Cardiac muscle cell (in vitro differentiated cells and primary cell): Measurements from ENCODE around the gene IQSEC3. TPM values are rescaled to one million over a fixed set of nuclear protein-coding genes. Genes with fewer than 3 reads are reported as not detected.

Experiments
- DNase-seq, 2 donors: peaks; one replicate each; pipeline versions ENCODE4 v3.0.0 to v3.0.0-alpha.2; 2010 to 2017; ENCODE audit warnings: low read depth in 1 of 2, low spot score in 1 of 2
- H3K27ac ChIP-seq: fragments of 200-600 bp; sonication (generic); 2 replicates; pipeline ENCODE4 v1.5.1; 2016
- H3K27me3 ChIP-seq: fragments of 200-600 bp; sonication (generic); 2 replicates; pipeline ENCODE4 v1.6.0; 2016; ENCODE audit warnings: control low read depth
- H3K36me3 ChIP-seq: fragments of 200-600 bp; sonication (generic); 2 replicates; pipeline ENCODE4 v1.5.1; 2016; ENCODE audit warnings: control low read depth
- H3K4me1 ChIP-seq: fragments of 200-600 bp; sonication (generic); 2 replicates; pipeline ENCODE4 v1.8.1; 2017; ENCODE audit warnings: low read depth, mild to moderate bottlenecking, mixed run types
- H3K4me3 ChIP-seq: fragments of 200-600 bp; sonication (generic); 2 replicates; pipeline ENCODE4 v1.5.1; 2016; ENCODE audit warnings: mild to moderate bottlenecking
- H3K9me3 ChIP-seq: fragments of 200-600 bp; sonication (generic); 2 replicates; pipeline ENCODE4 v1.5.1; 2017; ENCODE audit warnings: low read depth, mild to moderate bottlenecking, control low read depth
- polyA plus RNA-seq: library from polyadenylated mRNA; unstranded; fragments of >200 nt; fragmentation: Nextera tagmentation; extraction: Ambion mirVana; gene quantifications from 2 replicates; pipeline ENCODE4 v1.2.1, GENCODE V29; 2016
- total RNA-seq: library from RNA; depleted of rRNA; stranded (reverse); fragments of >200 nt; gene quantifications from 2 replicates; pipeline ENCODE4 v1.2.3, GENCODE V29; 2016
- TF ChIP-seq, protein P1 (sequence below): IDR thresholded peaks from 2 replicates; pipeline ENCODE4 v1.5.1; 2012; ENCODE audit warnings: low read depth, mild to moderate bottlenecking, low read length

Gene IQSEC3
- total and polyA plus RNA-seq, 2 experiments from 2014 or later = 0.42 to 2.7 TPM

DNA sequence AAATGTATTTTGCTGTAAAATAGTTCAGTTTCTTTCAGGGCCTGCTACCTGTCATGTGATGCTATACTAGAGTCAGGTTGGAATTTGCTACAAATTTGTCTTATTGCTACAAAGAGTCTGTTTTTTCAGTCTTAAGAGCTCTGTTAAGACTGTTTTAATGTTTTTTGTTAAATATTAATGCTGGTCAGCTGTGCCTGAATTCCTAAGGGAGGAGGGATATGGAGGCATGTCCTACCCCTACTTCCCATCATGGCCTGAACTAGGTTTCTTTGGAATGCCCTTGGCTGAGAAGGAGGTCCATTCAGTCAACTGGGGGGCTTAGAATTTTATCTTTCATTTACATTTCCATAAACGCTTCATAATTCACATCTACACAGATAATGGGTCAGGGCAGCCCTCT lies 30.0 kb downstream of the IQSEC3 start:
- TF ChIP-seq, protein P1, sequence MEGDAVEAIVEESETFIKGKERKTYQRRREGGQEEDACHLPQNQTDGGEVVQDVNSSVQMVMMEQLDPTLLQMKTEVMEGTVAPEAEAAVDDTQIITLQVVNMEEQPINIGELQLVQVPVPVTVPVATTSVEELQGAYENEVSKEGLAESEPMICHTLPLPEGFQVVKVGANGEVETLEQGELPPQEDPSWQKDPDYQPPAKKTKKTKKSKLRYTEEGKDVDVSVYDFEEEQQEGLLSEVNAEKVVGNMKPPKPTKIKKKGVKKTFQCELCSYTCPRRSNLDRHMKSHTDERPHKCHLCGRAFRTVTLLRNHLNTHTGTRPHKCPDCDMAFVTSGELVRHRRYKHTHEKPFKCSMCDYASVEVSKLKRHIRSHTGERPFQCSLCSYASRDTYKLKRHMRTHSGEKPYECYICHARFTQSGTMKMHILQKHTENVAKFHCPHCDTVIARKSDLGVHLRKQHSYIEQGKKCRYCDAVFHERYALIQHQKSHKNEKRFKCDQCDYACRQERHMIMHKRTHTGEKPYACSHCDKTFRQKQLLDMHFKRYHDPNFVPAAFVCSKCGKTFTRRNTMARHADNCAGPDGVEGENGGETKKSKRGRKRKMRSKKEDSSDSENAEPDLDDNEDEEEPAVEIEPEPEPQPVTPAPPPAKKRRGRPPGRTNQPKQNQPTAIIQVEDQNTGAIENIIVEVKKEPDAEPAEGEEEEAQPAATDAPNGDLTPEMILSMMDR = no peak
- H3K27ac ChIP-seq = no peak overlapping the region

DNA sequence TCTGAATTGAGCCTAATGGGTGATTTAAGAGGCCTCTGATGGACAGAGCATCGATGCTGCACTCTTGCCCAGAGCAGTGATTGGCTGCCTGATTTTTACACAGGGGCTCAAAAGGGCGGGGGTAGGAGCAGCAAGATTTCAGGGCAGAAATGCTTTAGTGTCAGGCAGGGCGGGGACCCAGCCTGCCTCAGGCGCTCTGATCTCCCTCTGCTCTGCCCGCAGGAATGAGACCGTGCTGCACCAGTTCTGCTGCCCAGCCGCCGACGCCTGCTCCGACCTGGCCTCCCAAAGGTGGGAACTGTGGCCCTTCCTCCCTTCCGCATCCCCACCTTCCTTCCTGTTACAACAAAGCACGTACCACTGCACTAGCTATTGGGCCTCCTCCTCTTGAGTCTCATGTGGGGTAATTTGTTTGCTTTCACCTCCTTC lies 32.4 kb downstream of the IQSEC3 start:
- no peaks in the 10 kb centered on the region for H3K9me3 ChIP-seq
- no peaks in the 10 kb centered on the region for H3K36me3 ChIP-seq
- H3K4me3 ChIP-seq = no peak overlapping the region
- H3K4me1 ChIP-seq = peaks cover 11% of the 10 kb centered on the region
- no peak overlapping the region for H3K27ac ChIP-seq
- TF ChIP-seq, protein P1 = no peak
- H3K27me3 ChIP-seq = no peaks in the 10 kb centered on the region
- DNase-seq = peak in 1 of 2 donors; percentile 33

More for the DNA sequence above, 30.0 kb downstream of the IQSEC3 start:
- peaks cover 11% of the 10 kb centered on the region for H3K4me1 ChIP-seq
- no peak for DNase-seq
- no peaks in the 10 kb centered on the region for H3K27me3 ChIP-seq
- no peaks in the 10 kb centered on the region for H3K9me3 ChIP-seq
- H3K36me3 ChIP-seq = no peaks in the 10 kb centered on the region
- H3K4me3 ChIP-seq = no peak overlapping the region

DNA sequence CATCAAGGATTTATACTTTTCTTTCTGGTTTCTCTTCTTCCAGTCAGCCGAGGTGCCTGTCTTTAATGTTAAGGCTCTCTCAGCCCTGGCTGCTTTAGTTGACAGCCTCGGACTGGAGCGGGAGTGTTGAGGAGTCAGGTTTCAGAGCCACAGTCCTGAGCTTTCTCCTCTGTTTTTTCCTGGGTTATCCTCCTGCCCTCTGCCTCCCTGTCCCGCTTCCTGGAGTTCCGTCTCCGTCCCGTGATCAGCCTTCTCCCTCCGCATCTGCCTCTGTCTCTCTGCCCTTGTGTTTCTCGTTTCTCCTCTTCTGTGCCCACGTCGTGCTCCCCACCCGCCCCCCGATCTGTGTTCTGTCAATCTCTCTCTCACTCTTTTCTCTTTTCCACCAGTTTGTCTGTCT lies 33.0 kb downstream of the IQSEC3 start:
- Histone ChIP-seq H3K4me3 (no peak overlapping the region), H3K27me3 (no peaks in the 10 kb centered on the region), H3K9me3 (no peaks in the 10 kb centered on the region), H3K4me1 (peaks cover 11% of the 10 kb centered on the region), H3K36me3 (no peaks in the 10 kb centered on the region), H3K27ac (no peak overlapping the region)
- TF ChIP-seq, protein P1 = no peak
- peak; percentile 46 to 77 for DNase-seq

DNA sequence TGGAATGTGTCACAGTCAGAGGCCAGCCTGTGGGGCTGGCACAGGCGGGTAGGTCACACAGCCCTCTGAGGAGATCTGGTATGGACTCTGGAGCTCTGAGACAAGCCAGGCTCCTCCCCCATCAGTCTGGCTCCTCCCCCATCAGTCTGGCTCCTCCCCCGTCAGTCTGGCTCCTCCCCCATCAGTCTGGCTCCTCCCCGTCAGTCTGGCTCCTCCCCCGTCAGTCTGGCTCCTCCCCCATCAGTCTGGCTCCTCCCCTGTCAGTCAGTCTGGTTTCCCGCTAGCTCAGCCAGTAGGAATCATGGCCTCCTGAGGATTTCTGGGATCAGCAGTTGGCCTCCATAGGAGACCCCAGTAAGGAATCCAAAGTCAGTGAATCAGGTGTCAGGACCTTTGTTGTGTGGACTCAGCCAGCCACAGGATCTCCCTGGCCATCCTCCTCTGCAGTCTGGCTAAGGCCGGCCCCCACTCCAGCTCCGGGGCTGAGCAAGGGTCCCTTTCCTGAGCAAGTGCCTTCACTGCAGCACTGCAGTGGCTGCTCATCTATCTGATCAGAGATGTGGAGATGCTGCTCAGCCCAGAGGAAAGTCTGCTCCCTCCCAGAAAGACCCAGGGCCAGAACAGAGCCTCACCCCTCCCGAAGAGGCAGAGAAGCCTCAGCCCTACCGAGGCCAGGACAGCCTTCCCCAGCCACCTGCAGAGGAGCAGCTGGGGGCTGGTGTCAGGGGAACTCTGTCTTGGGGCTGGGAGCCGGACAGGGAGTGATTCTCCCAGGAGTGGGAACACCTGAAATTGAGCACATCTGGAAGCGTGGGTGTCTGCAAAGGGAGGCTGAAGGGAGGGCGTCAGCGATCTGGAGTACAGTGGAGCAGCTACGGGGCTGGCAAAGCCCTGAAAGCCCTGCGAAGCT lies 35.7 kb downstream of the IQSEC3 start:
- no peaks in the 10 kb centered on the region for H3K36me3 ChIP-seq
- H3K27me3 ChIP-seq = no peaks in the 10 kb centered on the region
- no peak for DNase-seq
- no peak overlapping the region for H3K4me3 ChIP-seq
- TF ChIP-seq, protein P1 = no peak
- no peaks in the 10 kb centered on the region for H3K9me3 ChIP-seq
- H3K27ac ChIP-seq = no peak overlapping the region
- H3K4me1 ChIP-seq = peaks cover 11% of the 10 kb centered on the region

DNA sequence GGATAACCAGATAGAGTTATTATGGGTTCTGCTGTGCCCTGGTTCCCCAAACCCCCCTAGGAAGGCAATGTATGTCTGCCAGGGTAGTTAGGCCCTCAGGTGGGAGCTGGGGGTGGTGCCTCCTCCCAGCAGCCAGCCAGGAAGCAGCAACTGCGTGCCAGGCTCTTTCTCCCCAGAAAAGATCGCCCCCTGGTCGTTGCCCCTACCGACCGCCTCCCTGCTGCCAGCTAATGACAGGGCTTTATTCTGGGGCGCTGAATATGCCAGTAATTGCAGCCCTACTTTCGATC lies 36.3 kb downstream of the IQSEC3 start:
- TF ChIP-seq, protein P1 = no peak
- H3K9me3 ChIP-seq = no peaks in the 10 kb centered on the region
- H3K4me3 ChIP-seq = no peak overlapping the region
- no peak overlapping the region for H3K27ac ChIP-seq
- peaks cover 11% of the 10 kb centered on the region for H3K4me1 ChIP-seq
- no peak for DNase-seq
- H3K27me3 ChIP-seq = no peaks in the 10 kb centered on the region
- no peaks in the 10 kb centered on the region for H3K36me3 ChIP-seq
